Keratinocyte (primary cell): ENCODE results near the gene ETNK1.

Source experiments
- EZH2 ChIP-seq: IDR thresholded peaks from one replicate; pipeline ENCODE4 v1.6.1; 2012; ENCODE audit warnings: inconsistent platforms, mild to moderate bottlenecking, low read length, moderate library complexity
- TF ChIP-seq, protein P1 (sequence below), 3 experiments: IDR thresholded peaks in 1 of 3; conservative IDR thresholded peaks in 1 of 3; optimal IDR thresholded peaks in 1 of 3; 2 replicates in 2 of 3; 3 replicates in 1 of 3; pipeline versions ENCODE3 to v1.5.1; 2011; ENCODE audit warnings: low read length in 3 of 3, mild to moderate bottlenecking in 3 of 3, moderate library complexity in 2 of 3, control low read depth in 1 of 3, inconsistent platforms in 1 of 3; ENCODE audit not compliant: insufficient read depth in 2 of 3; ENCODE audit errors: extremely low read depth in 1 of 3

DNA sequence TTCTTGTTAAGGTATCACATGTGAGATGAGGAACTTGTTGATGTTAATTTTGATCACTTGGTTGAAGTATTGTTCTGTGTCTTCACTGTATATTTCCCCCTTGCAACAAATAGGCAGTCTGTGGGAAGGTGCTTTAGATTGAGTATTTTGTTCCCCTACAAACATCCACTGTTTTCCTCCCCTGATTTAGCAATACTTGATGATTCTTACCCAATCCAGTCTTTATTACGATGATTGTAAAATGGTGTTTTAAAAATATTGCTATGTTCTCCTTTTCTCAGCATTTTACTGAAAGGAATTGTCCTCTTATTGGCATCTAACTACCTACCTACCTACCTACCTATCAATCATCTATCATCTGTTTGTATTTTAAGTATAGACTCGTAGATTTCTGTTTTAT is 66.3 kb downstream of the ETNK1 start:
- TF ChIP-seq, protein P1, sequence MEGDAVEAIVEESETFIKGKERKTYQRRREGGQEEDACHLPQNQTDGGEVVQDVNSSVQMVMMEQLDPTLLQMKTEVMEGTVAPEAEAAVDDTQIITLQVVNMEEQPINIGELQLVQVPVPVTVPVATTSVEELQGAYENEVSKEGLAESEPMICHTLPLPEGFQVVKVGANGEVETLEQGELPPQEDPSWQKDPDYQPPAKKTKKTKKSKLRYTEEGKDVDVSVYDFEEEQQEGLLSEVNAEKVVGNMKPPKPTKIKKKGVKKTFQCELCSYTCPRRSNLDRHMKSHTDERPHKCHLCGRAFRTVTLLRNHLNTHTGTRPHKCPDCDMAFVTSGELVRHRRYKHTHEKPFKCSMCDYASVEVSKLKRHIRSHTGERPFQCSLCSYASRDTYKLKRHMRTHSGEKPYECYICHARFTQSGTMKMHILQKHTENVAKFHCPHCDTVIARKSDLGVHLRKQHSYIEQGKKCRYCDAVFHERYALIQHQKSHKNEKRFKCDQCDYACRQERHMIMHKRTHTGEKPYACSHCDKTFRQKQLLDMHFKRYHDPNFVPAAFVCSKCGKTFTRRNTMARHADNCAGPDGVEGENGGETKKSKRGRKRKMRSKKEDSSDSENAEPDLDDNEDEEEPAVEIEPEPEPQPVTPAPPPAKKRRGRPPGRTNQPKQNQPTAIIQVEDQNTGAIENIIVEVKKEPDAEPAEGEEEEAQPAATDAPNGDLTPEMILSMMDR (optimal IDR thresholded peaks at IDR 0.05 in 1 of 3, IDR thresholded peaks at IDR 0.05 in 1 of 3, conservative IDR thresholded peaks at IDR 0.05 in 1 of 3; ENCODE audit: extremely low read depth in 1 of 3, insufficient read depth in 2 of 3, low read length in 3 of 3): no peak
- no peak for TF ChIP-seq EZH2
